ENCODE data around the gene CEACAM21. TPM values are rescaled to one million over a fixed set of nuclear protein-coding genes. Genes with fewer than 3 reads are reported as not detected.

The CEACAM21 gene
- total RNA-seq, 2 donors from 2014 or later = 0.44 to 0.51 TPM

GRCh38 chr19:41624515-41624914 is 48.5 kb downstream of the CEACAM21 start:
- H3K9me3 Mint-ChIP-seq = peaks cover 93% of the 10 kb centered on the region
- DNase-seq = no peak
- Histone ChIP-seq H3K36me3 (ENCODE audit: control insufficient read depth, insufficient read depth, low read length) (no peaks in the 10 kb centered on the region), H3K4me3 (ENCODE audit: low read length) (no peak overlapping the region), H3K4me1 (ENCODE audit: control insufficient read depth, insufficient read depth, low read length) (no peaks in the 10 kb centered on the region), H3K9me3 (ENCODE audit: control insufficient read depth, low read length) (no peaks in the 10 kb centered on the region), H3K27ac (ENCODE audit: low read depth, low read length) (no peak overlapping the region), H3K9ac (ENCODE audit: extremely low read depth, low read length, poor library complexity, severe bottlenecking) (no peak overlapping the region), H3K27me3 (ENCODE audit: control insufficient read depth, insufficient read depth, low read length, poor library complexity, severe bottlenecking) (no peaks in the 10 kb centered on the region)
- WGBS, 2 experiments (ENCODE audit: insufficient coverage in 1 of 2, insufficient read length in 1 of 2) = 66 to 79% methylated on average over 6 to 7 of the region's 7 CpGs
- H3K4me3 Mint-ChIP-seq = no peak overlapping the region
- H3K27me3 Mint-ChIP-seq (ENCODE audit: insufficient read depth) = no peaks in the 10 kb centered on the region
- H3K4me1 Mint-ChIP-seq = no peaks in the 10 kb centered on the region
- no peak for TF ChIP-seq CTCF (conservative IDR thresholded peaks at IDR 0.05)
- no peak overlapping the region for H3K27ac Mint-ChIP-seq
- no peaks in the 10 kb centered on the region for H3K36me3 Mint-ChIP-seq (ENCODE audit: low read depth)

DNA sequence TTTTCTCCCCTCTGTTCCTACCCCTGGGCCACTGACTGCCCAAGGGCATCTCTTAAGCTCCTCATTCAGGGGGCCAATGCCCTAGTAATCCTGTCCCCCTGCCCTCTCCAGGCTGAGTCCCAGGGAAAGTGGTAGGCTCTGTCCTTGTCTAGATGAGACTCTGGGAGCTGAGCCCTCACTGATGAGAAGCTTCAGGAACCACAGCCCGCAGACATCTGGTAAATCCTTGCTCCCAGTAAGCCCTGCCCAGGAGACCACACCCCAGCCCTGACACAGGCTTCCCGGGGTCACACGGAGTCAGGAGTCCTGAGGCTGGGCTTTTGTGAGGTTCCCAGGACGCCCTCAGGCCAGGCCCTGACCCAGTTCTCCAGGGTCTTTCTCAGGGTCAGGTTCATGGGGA is 49.0 kb downstream of the CEACAM21 start:
- Mint-ChIP-seq H3K36me3 (ENCODE audit: low read depth) (no peaks in the 10 kb centered on the region), H3K27ac (no peak overlapping the region), H3K4me1 (no peaks in the 10 kb centered on the region), H3K27me3 (ENCODE audit: insufficient read depth) (no peaks in the 10 kb centered on the region), H3K9me3 (peaks cover 93% of the 10 kb centered on the region), H3K4me3 (no peak overlapping the region)
- DNase-seq = no peak
- Histone ChIP-seq H3K36me3 (ENCODE audit: control insufficient read depth, insufficient read depth, low read length) (no peaks in the 10 kb centered on the region), H3K4me3 (ENCODE audit: low read length) (no peak overlapping the region), H3K27me3 (ENCODE audit: control insufficient read depth, insufficient read depth, low read length, poor library complexity, severe bottlenecking) (no peaks in the 10 kb centered on the region), H3K27ac (ENCODE audit: low read depth, low read length) (no peak overlapping the region), H3K9ac (ENCODE audit: extremely low read depth, low read length, poor library complexity, severe bottlenecking) (no peak overlapping the region), H3K9me3 (ENCODE audit: control insufficient read depth, low read length) (no peaks in the 10 kb centered on the region), H3K4me1 (ENCODE audit: control insufficient read depth, insufficient read depth, low read length) (no peaks in the 10 kb centered on the region)
- 40 to 74% methylated on average over 1 to 4 of the region's 4 CpGs for WGBS, 2 experiments (ENCODE audit: insufficient coverage in 1 of 2, insufficient read length in 1 of 2)
- TF ChIP-seq CTCF (conservative IDR thresholded peaks at IDR 0.05) = no peak

DNA sequence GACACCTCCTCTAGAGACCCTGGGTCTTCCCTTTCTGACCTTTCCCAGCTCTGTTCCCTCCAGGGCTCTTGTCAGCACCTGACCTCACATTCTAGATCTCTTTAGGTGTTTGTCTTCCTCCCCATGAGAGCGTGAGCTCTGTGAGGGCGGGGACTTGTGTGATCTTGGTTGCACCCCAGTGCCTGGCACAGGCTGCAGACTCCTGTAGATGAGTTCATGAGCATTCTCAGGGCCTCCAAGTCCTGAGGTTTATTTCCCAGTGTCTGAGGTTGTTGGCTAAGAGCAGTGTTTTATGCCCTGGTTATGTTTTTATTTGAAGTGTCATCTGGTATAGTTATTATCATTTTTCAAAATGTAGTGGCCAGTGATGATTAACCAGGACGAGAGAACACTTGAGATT is 50.3 kb downstream of the CEACAM21 start:
- H3K36me3 ChIP-seq (ENCODE audit: control insufficient read depth, insufficient read depth, low read length) = no peaks in the 10 kb centered on the region
- no peaks in the 10 kb centered on the region for H3K4me1 ChIP-seq (ENCODE audit: control insufficient read depth, insufficient read depth, low read length)
- Mint-ChIP-seq H3K4me3 (no peak overlapping the region), H3K4me1 (no peaks in the 10 kb centered on the region), H3K36me3 (ENCODE audit: low read depth) (no peaks in the 10 kb centered on the region), H3K9me3 (peaks cover 94% of the 10 kb centered on the region), H3K27ac (no peak overlapping the region), H3K27me3 (ENCODE audit: insufficient read depth) (no peaks in the 10 kb centered on the region)
- no peak for DNase-seq
- H3K4me3 ChIP-seq (ENCODE audit: low read length) = no peak overlapping the region
- no peak overlapping the region for H3K9ac ChIP-seq (ENCODE audit: extremely low read depth, low read length, poor library complexity, severe bottlenecking)
- WGBS, 2 experiments (ENCODE audit: insufficient coverage in 1 of 2, insufficient read length in 1 of 2) = 52% methylated on average over 3 of the region's 3 CpGs; no CpG with 5 or more reads in 1 of the 2 experiments
- TF ChIP-seq CTCF (conservative IDR thresholded peaks at IDR 0.05) = no peak
- H3K27ac ChIP-seq (ENCODE audit: low read depth, low read length) = no peak overlapping the region
- H3K27me3 ChIP-seq (ENCODE audit: control insufficient read depth, insufficient read depth, low read length, poor library complexity, severe bottlenecking) = no peaks in the 10 kb centered on the region
- peaks cover 8% of the 10 kb centered on the region for H3K9me3 ChIP-seq (ENCODE audit: control insufficient read depth, low read length)
